ENCODE data around the gene TPCN1. TPM values are rescaled to one million over a fixed set of nuclear protein-coding genes. Genes with fewer than 3 reads are reported as not detected.

The TPCN1 gene
- total RNA-seq, 4 donors from 2014 or later = 66.7 to 199 (median 112) TPM

GRCh38 chr12:113318046-113318656, 96.9 kb downstream of the TPCN1 start:
- TF ChIP-seq CTCF (IDR thresholded peaks at IDR 0.05) (no peak), POLR2A (IDR thresholded peaks at IDR 0.05) (no peak)
- Histone ChIP-seq H3K27me3 (no peaks in the 10 kb centered on the region), H3K9me3 (no peaks in the 10 kb centered on the region), H3K36me3 (peaks cover 0 to 79% (median 0%) of the 10 kb centered on the region in 3 donors), H3K4me1 (no peaks in the 10 kb centered on the region), H3K4me3 (no peak overlapping the region), H3K27ac (no peak overlapping the region)
- no peak for DNase-seq

GRCh38 chr12:113318900-113319628, 97.8 kb downstream of the TPCN1 start:
- H3K36me3 ChIP-seq = peaks cover 0 to 75% (median 0%) of the 10 kb centered on the region in 3 donors
- no peaks in the 10 kb centered on the region for H3K27me3 ChIP-seq
- no peak overlapping the region for H3K4me3 ChIP-seq
- no peak for DNase-seq
- no peaks in the 10 kb centered on the region for H3K4me1 ChIP-seq
- H3K9me3 ChIP-seq = no peaks in the 10 kb centered on the region
- no peak overlapping the region for H3K27ac ChIP-seq
- TF ChIP-seq POLR2A (IDR thresholded peaks at IDR 0.05) = no peak
- no peak for TF ChIP-seq CTCF (IDR thresholded peaks at IDR 0.05)

- H3K27ac ChIP-seq = no peak overlapping the region
- no peaks in the 10 kb centered on the region for H3K27me3 ChIP-seq
- H3K9me3 ChIP-seq = no peaks in the 10 kb centered on the region
- H3K36me3 ChIP-seq = peaks cover 0 to 61% (median 0%) of the 10 kb centered on the region in 3 donors
- no peaks in the 10 kb centered on the region for H3K4me1 ChIP-seq
- TF ChIP-seq CTCF (IDR thresholded peaks at IDR 0.05) (no peak), POLR2A (IDR thresholded peaks at IDR 0.05) (no peak)
- H3K4me3 ChIP-seq = no peak overlapping the region
- no peak for DNase-seq
Observed at GRCh38 chr12:113320401-113320800, 99.1 kb downstream of the TPCN1 start.

GRCh38 chr12:113322343-113322742, 101.1 kb downstream of the TPCN1 start:
- peaks cover 0 to 44% (median 0%) of the 10 kb centered on the region in 3 donors for H3K36me3 ChIP-seq
- TF ChIP-seq CTCF (IDR thresholded peaks at IDR 0.05) = no peak
- TF ChIP-seq POLR2A (IDR thresholded peaks at IDR 0.05) = no peak
- no peaks in the 10 kb centered on the region for H3K9me3 ChIP-seq
- no peak overlapping the region for H3K4me3 ChIP-seq
- DNase-seq = no peak
- no peaks in the 10 kb centered on the region for H3K27me3 ChIP-seq
- no peak overlapping the region for H3K27ac ChIP-seq
- peaks cover 0 to 7% (median 0%) of the 10 kb centered on the region in 4 donors for H3K4me1 ChIP-seq

GRCh38 chr12:113325916-113326315, 104.7 kb downstream of the TPCN1 start:
- DNase-seq = no peak
- peaks cover 0 to 8% (median 0%) of the 10 kb centered on the region in 4 donors for H3K4me1 ChIP-seq
- no peaks in the 10 kb centered on the region for H3K27me3 ChIP-seq
- TF ChIP-seq POLR2A (IDR thresholded peaks at IDR 0.05) (no peak), CTCF (IDR thresholded peaks at IDR 0.05) (no peak)
- H3K9me3 ChIP-seq = no peaks in the 10 kb centered on the region
- peaks cover 0 to 23% (median 0%) of the 10 kb centered on the region in 3 donors for H3K36me3 ChIP-seq
- no peak overlapping the region for H3K4me3 ChIP-seq
- H3K27ac ChIP-seq = peak overlapping the region in 2 of 4 donors; percentile 17 to 19

Measured in Peyer's patch (tissue), 4 donors.